Ishikawa (cell line): ENCODE measurements around the gene TAAR6.

Source experiments
- CREB1 ChIP-seq: IDR thresholded peaks from 2 replicates; pipeline ENCODE4 v1.6.1; 2012; ENCODE audit warnings: low read depth
- EGR1 ChIP-seq: IDR thresholded peaks from 2 replicates; pipeline ENCODE4 v1.6.1; 2012
- EP300 ChIP-seq: IDR thresholded peaks from 2 replicates; pipeline ENCODE4 v1.6.1; 2012; ENCODE audit warnings: borderline replicate concordance
- FOXM1 ChIP-seq: IDR thresholded peaks from 2 replicates; pipeline ENCODE4 v1.6.1; 2012; ENCODE audit warnings: low read depth, borderline replicate concordance
- MAX ChIP-seq: IDR thresholded peaks from 2 replicates; pipeline ENCODE4 v1.6.1; 2012
- NFIC ChIP-seq: IDR thresholded peaks from 2 replicates; pipeline ENCODE4 v1.6.1; 2012
- RAD21 ChIP-seq: IDR thresholded peaks from 2 replicates; pipeline ENCODE4 v1.6.1; 2012; ENCODE audit warnings: low read depth
- REST ChIP-seq: IDR thresholded peaks from 2 replicates; pipeline ENCODE4 v1.6.1; 2012; ENCODE audit warnings: low read depth, mild to moderate bottlenecking
- TAF1 ChIP-seq: IDR thresholded peaks from 2 replicates; pipeline ENCODE4 v1.6.1; 2012; ENCODE audit warnings: low read depth, mild to moderate bottlenecking
- TCF12 ChIP-seq: IDR thresholded peaks from 2 replicates; pipeline ENCODE4 v1.6.1; 2012; ENCODE audit warnings: low read depth
- TEAD4 ChIP-seq: IDR thresholded peaks from 2 replicates; pipeline ENCODE4 v1.6.1; 2012
- USF1 ChIP-seq: IDR thresholded peaks from 2 replicates; pipeline ENCODE4 v1.6.1; 2012
- YY1 ChIP-seq: IDR thresholded peaks from 2 replicates; pipeline ENCODE4 v1.6.1; 2012; ENCODE audit warnings: low read depth
- ZBTB7A ChIP-seq: IDR thresholded peaks from 2 replicates; pipeline ENCODE4 v1.6.1; 2012; ENCODE audit warnings: low read depth

GRCh38 chr6:132527791-132528190, 42.3 kb upstream of the TAAR6 start:
- no peak for TF ChIP-seq EP300
- no peak for TF ChIP-seq TEAD4
- no peak for TF ChIP-seq CREB1
- TF ChIP-seq REST = no peak
- TF ChIP-seq TAF1 = no peak
- TF ChIP-seq ZBTB7A = no peak
- TF ChIP-seq EGR1 = no peak
- TF ChIP-seq NFIC = no peak
- no peak for TF ChIP-seq YY1
- no peak for TF ChIP-seq RAD21
- TF ChIP-seq FOXM1 = no peak
- TF ChIP-seq USF1 = no peak
- TF ChIP-seq MAX = no peak
- no peak for TF ChIP-seq TCF12
